SU-DHL-6 (cell line): ENCODE measurements around the gene WIPI1.

Source experiments
- EZH2phosphoT487 ChIP-seq: fragments of 200-600 bp; sonication (generic), shearing (Covaris generic); conservative IDR thresholded peaks from 2 replicates; pipeline ENCODE4 v1.6.1; 2018; ENCODE audit warnings: mild to moderate bottlenecking, antibody characterized with exemption, low read length, moderate library complexity, mixed read lengths
- TF ChIP-seq, protein P1 (sequence below): fragments of 200-600 bp; sonication (generic); IDR thresholded peaks from one replicate; pipeline ENCODE4 v1.5.1; 2017; ENCODE audit warnings: antibody characterized with exemption, mild to moderate bottlenecking, low read length, moderate library complexity; ENCODE audit not compliant: insufficient read depth, poor library complexity, severe bottlenecking

DNA sequence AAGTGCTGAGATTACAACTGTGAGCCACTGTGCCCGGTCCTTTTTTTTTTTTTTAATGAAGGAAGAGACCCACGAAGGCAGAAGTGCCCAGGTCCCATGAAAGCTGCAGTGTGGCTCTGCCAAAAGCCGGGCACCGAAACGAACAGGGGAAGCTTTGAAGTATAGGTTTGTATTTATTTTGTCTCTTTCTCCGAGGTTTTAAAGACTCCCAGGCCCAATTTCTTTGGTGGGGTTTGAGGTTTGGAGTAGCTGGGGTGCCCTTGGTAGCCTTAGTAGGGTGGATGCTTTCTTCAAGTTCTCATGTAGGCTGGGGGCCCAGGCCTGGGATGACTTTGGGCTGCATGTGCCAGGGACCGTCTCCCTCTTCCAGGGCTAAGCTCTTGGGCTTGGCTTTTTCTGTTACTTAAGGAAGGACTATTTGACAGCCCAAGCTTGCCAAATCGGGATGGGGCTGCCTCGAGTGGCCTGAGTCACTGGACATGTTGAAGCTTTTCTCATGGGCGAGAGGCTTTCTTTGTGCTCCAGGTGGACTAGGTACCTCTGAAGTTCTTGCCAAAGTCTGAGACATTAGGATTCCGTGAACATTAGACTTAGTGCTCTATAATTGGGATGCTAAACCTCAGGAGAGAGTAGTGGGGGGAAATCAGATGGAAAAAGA, 66.3 kb downstream of the WIPI1 start:
- TF ChIP-seq, protein P1, sequence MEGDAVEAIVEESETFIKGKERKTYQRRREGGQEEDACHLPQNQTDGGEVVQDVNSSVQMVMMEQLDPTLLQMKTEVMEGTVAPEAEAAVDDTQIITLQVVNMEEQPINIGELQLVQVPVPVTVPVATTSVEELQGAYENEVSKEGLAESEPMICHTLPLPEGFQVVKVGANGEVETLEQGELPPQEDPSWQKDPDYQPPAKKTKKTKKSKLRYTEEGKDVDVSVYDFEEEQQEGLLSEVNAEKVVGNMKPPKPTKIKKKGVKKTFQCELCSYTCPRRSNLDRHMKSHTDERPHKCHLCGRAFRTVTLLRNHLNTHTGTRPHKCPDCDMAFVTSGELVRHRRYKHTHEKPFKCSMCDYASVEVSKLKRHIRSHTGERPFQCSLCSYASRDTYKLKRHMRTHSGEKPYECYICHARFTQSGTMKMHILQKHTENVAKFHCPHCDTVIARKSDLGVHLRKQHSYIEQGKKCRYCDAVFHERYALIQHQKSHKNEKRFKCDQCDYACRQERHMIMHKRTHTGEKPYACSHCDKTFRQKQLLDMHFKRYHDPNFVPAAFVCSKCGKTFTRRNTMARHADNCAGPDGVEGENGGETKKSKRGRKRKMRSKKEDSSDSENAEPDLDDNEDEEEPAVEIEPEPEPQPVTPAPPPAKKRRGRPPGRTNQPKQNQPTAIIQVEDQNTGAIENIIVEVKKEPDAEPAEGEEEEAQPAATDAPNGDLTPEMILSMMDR, result no peak
- TF ChIP-seq EZH2phosphoT487, result no peak
